GM18909 (cell line): ENCODE measurements around the gene SMIM33.
"Not testable (repeated sequence)": the region's sequence is repeated elsewhere in the genome, so short reads cannot be mapped to it uniquely, and the experiment has no call there.

Source experiments
- ATAC-seq: cut with Tn5 transposase; IDR thresholded peaks from one replicate; pipeline ENCODE4 v1.9.1; 2021; ENCODE audit warnings: mild to moderate bottlenecking; ENCODE audit not compliant: unreplicated experiment, poor library complexity

The SMIM33 gene

GRCh38 chr5:139456776-139457175, 14.0 kb upstream of the SMIM33 start:
- ATAC-seq, result no peak

GRCh38 chr5:139457241-139457640, 13.6 kb upstream of the SMIM33 start:
- ATAC-seq, result no peak

GRCh38 chr5:139457653-139458306, 13.0 kb upstream of the SMIM33 start:
- no peak for ATAC-seq

GRCh38 chr5:139458580-139459407, 12.0 kb upstream of the SMIM33 start:
- ATAC-seq, result peak; percentile 60

DNA sequence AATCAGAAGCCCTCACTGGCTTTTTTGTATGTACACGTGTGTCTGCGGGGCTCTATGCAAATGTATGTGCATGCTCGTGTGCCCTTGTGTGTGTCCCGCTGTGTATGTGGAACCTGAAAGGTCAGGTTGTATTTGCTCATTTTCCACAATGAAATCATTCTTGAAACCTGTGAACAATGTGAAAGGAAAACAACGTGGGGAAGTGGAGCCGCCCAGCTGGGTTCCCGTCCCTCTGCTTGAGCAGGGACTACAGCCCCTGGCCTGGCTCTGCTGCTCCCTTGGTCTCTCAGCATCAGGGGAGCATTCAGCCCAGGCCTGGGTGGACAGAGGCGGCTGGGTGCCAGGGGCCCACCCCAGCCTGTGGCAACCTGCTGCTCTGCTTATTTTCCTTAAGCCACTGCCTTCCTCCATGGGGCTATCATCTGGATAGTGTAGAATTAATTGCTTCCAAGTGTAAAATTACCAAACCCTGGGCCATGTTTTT, 11.3 kb upstream of the SMIM33 start:
- peak; percentile 38 for ATAC-seq

DNA sequence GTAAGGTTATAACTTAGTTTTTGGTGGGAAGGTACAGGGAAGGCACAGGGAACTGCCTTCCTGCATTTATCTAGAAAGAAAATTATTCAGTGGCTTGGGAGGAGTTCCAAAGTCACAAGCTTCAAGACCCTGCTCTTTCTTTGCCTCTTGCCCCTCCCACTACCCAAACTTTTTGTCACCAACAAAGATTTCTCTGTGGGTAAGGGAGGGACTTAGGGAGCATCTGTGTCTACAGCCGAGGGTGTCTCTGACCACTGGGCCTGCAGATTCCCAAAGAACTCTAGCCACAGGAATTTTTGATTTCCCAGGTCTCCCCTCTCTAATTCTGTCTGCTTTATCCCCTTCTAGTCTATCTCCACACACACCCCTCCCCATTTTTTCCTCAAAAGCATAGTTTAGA, 10.3 kb upstream of the SMIM33 start:
- no peak for ATAC-seq

GRCh38 chr5:139461176-139461575, 9.6 kb upstream of the SMIM33 start:
- ATAC-seq, result no peak

- no peak for ATAC-seq
Observed at GRCh38 chr5:139461698-139462097, 9.1 kb upstream of the SMIM33 start.

GRCh38 chr5:139462586-139463276, 8.1 kb upstream of the SMIM33 start, which contains the start of gene ECSCR:
TSS of gene ECSCR (minus strand) at chr5:139462743. CDS start at chr5:139462670, 73 bp downstream.
- no peak for ATAC-seq

GRCh38 chr5:139468421-139468931, 2.3 kb upstream of the SMIM33 start:
- ATAC-seq, result no peak

DNA sequence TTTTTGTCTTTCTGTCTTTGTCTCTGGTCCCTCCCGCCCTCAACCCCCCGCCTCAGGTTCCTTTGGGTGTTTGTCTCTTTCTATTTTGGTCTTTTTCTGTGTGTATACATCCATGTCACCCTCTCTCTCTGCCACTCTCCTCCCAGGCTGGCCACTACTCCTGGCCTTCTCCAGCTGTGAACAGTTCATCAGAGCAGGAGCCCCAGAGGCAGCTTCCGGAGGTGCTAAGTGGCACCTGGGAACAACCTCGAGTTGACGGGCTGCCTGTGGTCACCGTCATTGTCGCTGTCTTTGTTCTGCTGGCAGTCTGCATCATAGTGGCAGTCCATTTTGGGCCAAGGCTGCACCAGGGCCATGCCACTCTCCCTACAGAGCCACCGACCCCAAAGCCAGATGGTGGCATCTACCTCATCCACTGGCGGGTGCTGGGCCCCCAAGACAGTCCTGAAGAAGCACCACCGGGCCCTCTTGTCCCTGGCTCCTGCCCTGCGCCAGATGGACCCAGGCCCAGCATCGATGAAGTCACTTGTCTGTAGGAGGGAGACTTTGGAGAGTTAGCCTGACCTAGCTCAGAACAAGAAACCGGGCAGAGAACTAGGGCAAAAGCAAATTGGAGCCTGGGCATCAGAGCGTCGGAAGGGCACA, 1.7 kb downstream of the SMIM33 start:
- ATAC-seq, result no peak

- no peak for ATAC-seq
Observed at GRCh38 chr5:139473105-139473504, 2.3 kb downstream of the SMIM33 start.

- ATAC-seq, result no peak
Observed at GRCh38 chr5:139473565-139473964, 2.8 kb downstream of the SMIM33 start.

DNA sequence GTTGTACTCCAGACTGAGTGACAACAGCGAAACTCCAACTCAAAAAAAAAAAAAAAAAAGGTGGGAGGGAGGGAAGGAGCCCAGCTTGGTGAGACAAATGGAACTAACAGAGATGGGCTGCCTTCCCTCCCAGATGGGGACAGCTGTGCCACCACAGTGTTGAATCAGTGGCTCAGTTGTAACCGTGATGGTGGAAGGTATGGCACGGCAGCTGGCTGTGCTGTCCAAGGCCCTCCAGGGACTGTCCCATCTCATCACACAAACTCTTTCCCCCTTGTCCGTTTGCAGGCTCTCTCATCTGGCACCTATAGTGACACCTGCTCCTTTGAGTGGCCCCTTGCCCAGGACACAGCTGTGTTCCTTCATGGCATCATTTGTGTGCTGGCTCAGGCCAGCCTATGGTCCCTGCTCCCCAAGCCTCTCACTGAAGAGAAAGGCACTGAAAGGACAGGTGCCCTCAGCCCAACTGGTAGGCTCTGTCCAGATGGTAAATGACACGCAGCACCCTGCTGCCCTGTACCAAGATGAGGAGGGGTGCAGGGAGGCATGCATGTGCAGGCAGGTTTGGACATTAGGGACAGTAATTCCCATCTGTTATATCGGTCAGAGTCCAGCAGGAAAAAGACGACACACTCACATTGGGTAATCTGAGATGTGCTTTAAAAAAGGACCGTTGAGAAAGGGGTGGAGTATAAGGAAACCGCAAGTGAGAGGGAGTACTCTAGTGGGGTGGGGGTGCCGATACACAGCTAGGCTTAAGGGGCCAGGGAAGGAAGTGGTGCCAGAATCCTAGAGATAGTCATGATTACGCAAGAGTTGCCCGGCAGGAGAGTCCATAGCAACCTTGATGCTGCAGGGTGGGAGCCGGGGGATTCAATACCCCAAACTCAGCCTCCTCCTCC, 4.3 kb downstream of the SMIM33 start:
- no peak for ATAC-seq

DNA sequence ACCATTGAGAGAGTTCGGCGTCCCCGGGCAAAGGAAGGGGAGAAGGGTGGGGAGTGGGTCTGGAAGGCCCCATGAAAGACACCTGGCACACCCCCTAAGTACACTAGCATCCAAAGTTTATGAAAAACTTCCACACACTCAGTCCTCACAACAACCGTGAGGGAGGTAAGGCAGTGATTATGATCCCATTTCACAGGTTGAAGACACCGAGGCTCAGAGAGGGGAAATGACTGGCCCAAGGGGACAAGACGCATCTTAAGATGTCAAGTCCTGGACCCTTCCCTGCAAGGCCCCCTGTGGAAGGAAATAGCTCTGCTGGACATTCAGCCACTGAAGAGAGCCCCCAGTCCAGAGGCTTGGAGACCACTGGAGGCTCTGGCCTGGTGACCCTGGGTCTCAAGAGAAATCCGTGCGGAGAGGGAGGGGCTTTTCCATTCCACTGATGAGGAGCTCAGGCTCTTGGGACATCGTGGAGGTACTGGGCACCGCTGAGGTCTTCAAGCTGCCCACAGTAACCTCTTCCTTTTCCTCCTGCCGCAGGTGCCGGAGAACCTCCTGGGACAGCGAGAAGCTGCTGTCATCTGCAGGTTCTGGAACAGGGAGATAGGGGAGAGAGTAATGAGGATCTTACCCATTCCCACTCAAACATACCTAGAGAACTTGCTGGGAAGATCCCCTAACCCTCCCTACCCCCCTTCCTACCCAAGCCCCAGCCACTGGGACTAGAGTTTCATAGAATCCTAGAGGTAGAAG, 5.2 kb downstream of the SMIM33 start:
- ATAC-seq, result no peak

GRCh38 chr5:139478657-139479423, 8.0 kb downstream of the SMIM33 start:
- ATAC-seq, result not testable (repeated sequence)

- not testable (repeated sequence) for ATAC-seq
Observed at GRCh38 chr5:139479729-139480128, 8.9 kb downstream of the SMIM33 start.

- ATAC-seq, result no peak
Observed at GRCh38 chr5:139481122-139481533, 10.3 kb downstream of the SMIM33 start.
